GM21423 (cell line): ENCODE results near the gene ELAVL1.
A peak's percentile ranks its signal among the peaks of the same experiment; 100 is the strongest.
"Not testable (repeated sequence)": the region's sequence is repeated elsewhere in the genome, so short reads cannot be mapped to it uniquely, and the experiment has no call there.

Experiments
- ATAC-seq: cut with Tn5 transposase; IDR thresholded peaks from one replicate; pipeline ENCODE4 v1.9.1; 2021; ENCODE audit warnings: mild to moderate bottlenecking, moderate library complexity; ENCODE audit not compliant: unreplicated experiment

The ELAVL1 gene

DNA sequence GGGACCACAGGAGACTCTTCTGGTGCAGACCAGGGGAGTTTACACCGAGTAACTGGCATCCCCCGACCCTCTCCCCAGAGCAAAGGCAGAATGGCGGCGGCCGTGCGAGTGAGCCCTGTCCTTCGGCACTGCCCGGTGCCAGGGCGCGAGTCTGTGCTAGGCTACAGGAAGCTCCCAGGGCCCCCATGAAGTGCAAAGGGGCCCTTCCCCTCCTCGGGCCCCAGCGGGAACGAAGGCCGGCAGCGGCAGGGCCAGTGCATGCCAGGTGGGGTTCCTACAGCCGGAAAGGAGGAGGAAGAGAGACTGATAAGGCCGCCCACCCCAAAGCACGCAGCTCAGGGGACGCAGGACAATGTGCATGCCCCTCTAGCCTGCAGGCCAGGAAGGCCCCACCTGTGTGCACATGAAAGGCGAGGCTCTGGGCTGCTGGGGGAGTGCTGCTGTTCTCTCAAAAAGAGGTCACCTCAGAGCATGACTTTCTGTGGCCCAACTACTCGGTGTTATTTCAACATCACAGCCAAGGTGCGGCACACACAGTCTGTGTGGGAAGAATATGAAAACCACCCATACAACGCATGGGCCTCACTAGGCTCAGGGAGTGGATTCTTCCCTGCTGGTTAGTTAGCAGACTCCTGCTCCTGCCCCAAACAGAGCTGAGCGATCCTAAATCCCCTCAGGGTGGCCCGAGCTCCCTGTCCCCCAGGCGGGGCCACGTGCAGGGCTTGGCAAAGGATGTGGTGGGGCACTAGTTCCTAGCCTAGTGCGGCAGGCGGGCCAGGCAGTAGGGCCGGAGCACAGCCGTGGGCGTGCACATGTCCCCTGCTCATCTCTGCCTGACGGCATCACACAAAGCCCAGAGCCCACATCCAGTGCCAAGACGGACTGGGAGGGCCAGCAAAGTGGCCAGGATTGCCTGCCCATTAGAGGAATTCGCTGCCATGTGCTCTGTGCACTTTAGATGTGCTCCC lies 33.6 kb downstream of the ELAVL1 start:
- ATAC-seq: no peak

DNA sequence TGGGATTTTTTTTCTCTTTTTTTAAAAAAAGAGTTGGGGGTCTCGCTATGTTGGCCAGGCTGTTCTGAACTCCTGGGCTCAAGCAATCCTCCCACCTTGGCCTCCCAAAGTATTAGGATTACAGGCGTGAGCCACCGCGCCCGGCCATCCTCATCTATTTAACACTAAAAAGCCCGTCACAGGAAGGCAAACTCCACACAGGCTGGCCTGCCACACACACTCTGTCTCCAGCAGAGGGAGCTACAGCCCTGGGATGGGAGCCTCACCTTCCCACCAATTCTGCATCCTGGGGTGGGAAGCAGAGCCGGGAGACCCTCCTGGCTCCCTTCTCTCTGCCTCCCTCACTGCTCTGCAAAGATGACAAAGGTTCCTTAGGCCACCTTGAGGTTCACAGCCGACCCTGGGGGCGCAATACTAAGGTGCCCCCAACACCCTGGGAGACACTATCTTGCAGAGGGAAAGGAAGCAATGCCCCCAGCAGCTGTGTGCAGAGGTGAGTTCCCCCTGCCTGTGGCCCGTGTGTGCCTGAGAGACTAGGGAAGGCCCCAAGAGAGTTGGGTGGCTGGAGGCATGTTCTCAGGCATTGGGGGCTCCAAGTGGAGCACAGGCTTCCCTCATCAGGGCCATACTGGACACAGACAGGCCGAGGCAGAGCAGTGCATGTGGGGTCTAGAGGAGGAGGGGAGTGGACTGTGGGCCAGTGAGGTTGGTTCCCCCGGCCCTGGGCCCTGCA lies 34.6 kb downstream of the ELAVL1 start:
- no peak for ATAC-seq

DNA sequence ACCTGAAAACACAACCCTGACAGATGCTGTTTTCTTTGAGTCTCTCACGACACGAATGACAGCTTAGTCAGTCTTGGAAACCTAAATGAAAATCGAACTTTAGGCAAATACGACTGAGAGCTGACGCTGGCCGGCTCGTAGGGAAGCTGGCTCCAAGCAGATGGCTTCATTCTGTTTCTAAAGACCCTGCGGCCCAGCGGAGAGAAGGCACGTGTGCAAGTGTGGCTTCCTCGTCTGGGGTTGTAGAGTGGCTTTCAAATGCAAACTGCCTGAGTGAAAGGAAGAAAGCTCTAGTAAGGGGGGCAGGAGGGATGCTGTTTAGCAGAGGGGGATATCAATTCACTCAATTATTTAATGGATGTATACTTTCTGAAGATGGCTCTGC lies 35.9 kb downstream of the ELAVL1 start:
- ATAC-seq: no peak

DNA sequence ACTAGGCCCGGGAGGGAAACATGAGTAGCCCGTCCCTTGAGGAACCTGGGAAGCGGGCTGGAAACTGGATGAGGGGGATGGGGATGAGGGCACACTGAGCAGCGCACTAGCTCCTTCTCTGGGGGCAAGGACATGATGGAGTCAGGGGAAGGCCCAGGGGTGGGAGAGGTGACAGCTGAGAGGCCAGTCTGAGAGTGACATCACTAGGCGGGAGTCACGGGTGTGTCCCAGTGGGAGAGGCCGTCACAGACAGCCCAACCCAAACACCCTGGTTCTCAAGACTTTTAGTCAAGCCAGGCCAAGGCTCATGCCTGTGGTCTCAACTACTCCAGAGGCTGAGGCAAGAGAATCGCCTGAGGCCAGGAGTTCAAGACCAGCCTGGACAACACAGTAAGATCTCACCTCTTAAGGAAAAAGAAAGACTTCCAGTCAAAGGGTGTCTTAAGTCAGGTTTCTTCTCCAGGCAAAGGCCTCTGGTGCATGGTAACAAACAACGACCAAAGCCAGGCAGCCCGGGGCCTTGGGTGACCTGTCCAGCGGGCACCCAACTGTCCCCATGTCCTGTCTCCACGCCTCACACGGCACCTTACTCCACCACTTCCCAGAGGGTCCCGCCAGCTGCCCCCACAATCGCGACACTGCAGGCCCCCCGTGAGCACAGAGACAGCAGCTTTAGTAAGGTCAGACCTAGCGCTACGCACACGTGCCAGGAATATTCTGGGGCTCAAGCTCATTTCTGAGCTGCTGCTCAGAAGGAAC lies 36.5 kb downstream of the ELAVL1 start:
- ATAC-seq: no peak

DNA sequence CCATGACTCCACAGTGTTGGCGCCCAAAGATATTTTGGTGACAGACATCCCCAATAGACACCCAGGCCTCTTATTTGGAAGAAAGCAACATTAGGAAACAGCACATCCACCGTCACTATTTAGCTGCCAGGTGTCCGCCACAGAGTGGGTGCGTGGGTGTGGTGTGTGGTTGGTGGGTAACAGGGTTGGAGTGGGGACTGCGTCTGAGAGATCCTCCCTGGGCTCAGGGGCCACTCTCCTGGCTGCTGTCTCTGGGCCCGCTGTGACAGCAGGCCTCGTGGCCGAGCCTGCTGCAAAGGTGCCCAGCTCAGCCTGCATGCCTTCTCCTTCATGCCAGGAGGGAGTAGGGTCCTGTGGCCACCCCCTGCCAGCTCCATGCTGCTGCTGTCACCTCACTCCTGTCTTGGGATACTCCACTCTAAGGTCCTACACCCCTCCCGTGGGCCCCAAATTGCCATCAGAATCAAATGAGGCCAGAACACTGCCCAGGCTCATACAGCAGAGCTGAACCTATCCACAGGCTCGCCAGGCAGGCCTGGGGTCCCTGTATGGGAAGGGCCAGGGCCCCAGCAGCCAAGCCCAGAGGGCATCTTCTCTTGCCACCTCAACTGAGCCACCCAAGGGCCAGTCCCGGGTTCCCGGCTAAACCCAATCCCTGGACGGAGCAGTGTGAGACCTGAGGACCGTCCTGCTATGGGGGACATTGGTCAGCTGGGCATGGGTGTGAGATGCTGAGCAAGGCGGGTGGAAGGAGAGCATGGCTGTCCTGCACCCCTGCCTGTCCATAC lies 37.2 kb downstream of the ELAVL1 start:
- ATAC-seq: no peak

DNA sequence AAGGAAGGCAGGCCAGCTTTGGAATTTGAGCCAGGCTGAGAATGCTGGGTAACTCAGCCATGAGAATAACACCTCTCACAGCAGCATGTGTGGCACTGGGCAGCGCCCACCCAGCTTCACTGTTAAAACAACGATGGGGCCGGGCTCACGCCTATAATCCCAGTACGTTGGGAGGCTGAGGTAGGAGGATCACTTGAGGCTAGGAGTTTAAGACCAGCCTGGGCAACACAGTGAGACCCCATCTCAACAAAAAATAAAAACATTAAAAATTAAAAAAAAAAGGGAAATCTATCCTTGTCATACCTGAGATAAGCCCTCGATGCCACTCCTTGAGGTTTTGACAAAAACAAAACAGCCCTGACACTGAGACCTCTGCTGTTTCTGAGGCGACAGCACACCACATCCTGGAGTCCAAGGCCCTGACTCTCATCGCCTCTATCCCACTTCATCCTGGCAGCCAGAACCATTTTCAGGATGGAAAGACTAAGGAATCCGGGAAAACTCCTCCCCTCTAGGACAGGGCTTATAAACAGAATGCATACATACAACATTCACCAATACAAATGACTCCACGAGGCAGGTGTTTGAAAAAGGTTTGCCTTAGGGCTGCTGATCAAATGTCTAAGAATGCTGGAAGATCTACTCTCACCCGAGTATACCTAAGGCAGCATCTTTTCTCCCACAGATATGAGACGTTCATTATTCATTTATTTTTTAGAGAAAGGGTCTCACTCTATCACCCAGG lies 39.3 kb downstream of the ELAVL1 start:
- no peak for ATAC-seq

DNA sequence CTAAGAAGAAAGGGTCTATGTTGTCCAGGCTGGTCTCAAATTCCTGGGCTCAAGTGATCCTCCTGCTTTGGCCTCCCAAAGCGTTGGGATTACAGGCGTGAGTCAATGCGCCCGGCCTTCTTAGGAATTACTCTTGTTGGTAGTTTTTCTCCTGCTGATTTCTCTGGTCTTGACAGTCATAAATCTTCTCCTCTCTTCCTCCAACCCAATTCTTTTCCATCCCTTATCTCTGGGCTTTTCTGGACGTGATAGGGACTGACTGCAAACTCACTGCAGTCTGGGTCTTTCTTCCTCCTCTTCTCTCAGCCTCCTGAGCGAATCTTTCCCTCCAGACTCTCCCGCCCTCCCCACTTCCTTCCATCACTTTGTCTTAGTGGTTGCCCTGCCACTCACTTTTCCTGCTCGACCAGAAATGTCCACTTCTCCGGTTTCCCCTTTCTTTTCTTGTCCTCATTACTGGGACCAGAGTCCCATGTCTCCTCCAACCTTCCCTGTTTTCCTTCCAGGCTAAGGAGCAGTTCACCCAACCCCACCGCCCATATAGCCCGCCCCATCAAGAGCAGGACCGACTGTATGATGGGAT lies 40.1 kb downstream of the ELAVL1 start:
- no peak for ATAC-seq

DNA sequence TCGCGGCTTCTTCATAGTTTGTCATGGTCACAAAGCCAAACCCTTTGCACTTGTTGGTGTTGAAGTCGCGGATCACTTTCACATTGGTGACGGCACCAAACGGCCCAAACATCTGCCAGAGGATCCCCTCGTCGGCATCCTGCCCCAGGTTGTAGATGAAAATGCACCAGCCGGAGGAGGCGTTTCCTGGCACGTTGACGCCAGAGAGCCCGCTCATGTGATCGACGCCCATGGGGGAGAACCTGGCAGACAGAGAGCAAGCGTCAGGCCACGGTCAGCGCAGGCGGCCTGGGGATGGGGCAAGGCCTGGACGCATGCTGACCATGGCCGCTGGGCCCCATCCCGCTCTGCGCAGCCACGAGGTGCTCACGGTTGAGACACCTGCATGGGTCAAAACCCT lies 41.9 kb downstream of the ELAVL1 start:
- ATAC-seq: no peak

DNA sequence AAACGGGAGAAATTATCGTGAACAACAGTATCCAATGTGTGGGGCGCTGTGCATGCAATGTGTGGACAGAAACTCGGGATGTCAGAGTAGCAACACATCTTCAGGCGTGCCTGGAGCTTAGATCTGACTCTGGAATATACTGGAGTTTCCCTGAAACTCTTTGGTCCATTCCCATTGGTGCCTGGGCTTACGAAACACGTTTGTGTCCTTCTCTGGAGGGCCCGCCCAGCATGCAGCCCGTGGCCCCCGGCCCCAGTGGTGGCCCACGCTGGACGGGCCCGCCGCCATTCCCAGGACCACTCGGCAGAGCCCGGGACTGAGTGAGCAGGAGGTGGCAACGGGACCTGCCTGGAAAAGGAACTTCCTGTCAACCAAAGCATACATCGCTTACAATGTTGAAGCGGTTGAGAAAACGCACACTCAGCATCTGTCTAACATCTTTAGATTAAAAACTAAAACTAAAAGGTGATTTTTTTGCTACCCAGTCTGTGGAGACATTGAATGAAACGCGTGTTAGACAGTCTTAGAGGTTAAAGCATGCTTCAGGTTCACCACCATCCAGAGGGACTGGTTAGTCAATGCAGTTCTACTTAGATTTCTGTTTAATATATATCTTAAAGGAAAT lies 42.7 kb downstream of the ELAVL1 start:
- no peak for ATAC-seq

DNA sequence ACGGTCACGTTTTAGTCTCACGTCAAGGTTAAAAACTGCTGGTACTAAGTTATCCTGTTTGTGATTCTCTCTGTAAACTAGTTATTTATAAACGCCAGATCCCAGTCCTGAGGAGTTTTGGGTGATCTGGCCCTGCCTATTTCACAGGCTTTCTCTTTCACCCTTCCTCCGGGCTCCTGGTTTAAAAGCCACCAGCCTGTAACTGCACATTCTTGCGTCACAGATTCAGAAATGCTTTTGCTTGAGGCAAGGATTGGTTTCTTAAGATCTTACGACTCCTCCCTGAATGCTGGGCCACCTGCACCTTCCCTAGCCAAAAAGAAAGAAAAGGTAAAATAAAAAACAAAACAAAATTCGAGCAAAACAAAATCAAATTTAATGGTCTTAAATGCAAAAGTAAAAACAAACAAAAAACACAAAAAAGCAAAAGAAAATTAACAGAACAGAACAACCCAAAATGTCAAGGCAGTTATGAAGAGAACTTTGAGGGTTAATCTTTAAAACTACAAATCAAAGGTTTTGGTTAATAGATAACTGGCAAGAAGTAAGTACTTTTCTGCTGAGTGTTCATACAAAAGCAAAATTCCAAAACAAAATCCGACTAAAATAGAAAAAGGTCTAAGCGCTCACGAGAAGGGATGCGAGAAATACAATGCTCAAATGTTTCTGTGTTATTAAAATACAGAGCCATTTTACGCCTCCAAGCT lies 43.4 kb downstream of the ELAVL1 start:
- no peak for ATAC-seq

DNA sequence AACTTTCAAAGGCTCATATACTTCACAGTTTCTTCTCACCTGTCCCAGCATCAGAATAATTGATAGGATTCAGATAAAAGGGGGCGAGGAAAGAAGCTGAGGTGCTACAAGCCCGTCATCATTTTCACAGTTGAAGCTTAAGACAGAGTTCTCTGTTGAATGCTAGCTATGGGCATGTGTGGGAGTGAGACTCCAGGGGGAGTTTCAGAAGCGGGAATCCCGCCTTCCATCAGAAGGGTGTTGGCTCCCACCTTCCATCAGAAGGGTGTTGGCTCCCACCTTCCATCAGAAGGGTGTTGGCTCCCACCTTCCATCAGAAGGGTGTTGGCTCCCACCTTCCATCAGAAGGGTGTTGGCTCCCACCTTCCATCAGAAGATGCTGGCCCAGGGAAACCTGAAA lies 44.4 kb downstream of the ELAVL1 start:
- not testable (repeated sequence) for ATAC-seq

DNA sequence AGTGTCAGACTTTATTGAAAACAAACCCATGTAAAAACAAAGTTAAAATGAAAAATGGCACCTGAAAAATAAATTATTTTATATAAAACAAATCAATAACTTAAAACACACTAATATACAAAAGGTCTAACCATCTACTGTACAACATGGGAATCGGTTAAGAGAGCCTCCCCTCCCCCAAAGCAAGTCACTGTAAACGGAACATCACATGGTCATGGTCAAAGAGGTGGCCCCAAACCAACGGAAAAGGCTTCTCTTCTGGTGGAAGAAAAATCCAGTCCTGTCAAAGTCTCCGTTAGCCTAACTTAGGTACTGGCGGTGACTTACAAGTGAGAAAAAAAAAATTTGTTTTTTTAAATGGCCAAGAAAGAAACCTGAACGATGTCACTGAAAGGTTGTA lies 46.2 kb downstream of the ELAVL1 start:
- no peak for ATAC-seq

DNA sequence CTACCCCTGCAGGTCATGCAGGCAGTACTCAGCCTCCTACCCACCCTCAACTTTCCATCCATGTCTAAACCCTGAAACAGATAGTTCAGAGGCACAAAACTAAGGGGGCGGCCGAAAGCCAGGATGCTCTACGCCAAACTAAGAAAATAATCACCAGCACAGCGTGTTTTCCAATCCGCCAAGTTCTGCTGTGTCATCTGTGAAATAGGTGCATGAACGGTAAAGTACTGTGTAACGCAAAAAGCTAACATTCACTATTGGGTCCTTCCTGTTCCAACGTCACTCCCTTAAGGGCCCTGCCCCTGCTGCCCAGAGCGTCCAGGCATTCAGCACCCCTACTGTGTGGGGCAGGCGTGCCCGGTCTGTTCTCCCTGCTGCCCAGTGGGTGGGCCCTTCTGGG lies 49.7 kb downstream of the ELAVL1 start:
- no peak for ATAC-seq

DNA sequence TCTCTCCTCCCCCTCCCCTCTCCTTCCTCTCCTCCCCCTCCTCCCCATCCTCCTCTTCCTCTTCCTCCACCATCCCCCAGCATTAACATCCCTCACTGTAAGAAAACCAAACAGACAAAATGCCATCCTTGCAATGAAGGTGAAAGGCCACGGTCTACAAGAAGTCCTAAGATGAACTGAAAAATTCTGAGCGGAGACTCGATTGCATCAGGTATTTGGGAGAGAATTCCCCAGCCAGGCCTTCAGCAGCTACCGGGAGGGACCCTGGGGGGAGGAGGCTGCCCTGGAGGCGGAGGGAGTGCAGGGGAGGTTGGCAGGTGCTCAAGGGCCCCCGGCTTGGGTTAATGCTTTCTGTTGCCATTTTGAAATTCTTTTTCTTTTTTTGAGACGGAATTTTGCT lies 51.9 kb downstream of the ELAVL1 start:
- ATAC-seq: no peak

DNA sequence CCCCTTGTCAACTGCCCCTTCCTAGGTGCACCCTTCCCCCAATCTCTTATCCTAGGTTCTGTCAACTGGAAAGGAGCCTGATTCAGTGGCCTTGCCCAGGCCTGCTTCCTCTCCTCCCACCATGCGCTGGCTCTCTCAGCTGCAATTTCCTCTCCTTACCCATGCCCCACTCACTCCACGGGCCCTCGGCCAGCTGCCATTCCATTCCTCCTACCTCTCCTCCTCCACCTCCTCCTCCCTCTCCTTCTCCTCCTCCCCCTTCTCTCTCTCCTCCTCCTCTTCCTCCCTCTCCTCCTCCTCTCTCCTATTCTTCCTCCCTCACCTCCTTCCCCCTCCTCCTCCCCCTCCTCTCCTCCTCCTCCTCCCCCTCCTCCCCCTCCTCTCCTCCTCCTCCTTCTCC lies 52.4 kb downstream of the ELAVL1 start:
- ATAC-seq: no peak

DNA sequence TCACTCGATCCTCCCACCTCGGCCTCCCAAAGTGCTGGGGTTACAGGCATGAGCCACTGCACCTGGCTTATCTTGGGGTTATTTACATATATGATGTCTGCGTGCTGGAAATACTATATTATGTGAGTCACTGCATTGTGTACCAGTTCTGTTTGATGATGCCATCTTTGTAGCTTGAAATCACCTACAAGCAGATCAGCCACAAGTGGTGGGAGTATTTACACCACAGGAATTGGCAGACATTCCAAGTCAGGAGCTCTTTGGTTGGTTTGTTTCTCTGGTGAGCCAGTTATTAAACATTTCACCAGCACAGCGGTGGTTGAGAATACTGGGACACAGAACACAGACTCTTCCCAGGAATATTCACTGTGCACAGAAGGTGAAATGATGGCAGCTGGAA lies 57.5 kb downstream of the ELAVL1 start:
- no peak for ATAC-seq

DNA sequence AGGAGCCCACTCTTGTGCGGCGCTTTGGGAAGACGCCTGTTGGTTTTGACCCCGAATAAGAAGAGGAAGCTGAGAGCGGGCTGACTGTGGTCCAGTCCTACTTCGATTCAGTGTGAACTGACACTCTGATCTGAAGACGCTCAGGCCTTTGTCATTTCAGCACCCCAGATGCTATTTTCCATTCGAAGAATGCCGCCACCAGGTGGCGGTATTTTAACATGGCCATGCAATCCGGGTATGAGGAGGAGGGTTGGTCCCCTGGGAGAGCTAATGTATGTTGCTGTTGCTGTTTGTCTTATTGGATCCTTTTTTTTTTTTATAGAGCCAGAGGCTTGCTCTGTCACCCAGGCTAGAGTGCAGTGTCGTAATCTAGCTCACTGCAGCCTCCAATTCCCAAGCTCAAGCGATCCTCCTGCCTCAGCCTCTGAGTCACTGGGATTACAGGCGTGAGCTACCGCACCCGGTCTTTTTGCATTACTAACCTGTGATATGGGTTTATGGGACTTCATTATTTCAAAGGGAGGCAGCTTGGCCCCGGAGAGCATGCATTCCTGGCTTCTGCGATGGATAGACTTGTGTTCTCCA lies 61.2 kb downstream of the ELAVL1 start:
- peak; percentile 20 for ATAC-seq
